Thyroid gland (tissue), 4 donors: ENCODE measurements around the gene FGGY.

Source experiments
- POLR2A ChIP-seq, 2 donors: fragments of 450-650 bp; IDR thresholded peaks; one replicate each; pipeline ENCODE4 v1.6.1; 2017; ENCODE audit warnings: antibody characterized with exemption in 2 of 2, mild to moderate bottlenecking in 2 of 2, moderate library complexity in 1 of 2
- TF ChIP-seq, protein P1 (sequence below), 6 experiments: fragments of 200-600 bp in 3 of 6; fragments of 450-650 bp in 3 of 6; sonication (generic) in 3 of 6; IDR thresholded peaks; one replicate each; pipeline ENCODE4 v1.5.1; 2016 to 2019; ENCODE audit warnings: antibody characterized with exemption in 6 of 6, mild to moderate bottlenecking in 2 of 6, inconsistent platforms in 1 of 6, moderate library complexity in 1 of 6

DNA sequence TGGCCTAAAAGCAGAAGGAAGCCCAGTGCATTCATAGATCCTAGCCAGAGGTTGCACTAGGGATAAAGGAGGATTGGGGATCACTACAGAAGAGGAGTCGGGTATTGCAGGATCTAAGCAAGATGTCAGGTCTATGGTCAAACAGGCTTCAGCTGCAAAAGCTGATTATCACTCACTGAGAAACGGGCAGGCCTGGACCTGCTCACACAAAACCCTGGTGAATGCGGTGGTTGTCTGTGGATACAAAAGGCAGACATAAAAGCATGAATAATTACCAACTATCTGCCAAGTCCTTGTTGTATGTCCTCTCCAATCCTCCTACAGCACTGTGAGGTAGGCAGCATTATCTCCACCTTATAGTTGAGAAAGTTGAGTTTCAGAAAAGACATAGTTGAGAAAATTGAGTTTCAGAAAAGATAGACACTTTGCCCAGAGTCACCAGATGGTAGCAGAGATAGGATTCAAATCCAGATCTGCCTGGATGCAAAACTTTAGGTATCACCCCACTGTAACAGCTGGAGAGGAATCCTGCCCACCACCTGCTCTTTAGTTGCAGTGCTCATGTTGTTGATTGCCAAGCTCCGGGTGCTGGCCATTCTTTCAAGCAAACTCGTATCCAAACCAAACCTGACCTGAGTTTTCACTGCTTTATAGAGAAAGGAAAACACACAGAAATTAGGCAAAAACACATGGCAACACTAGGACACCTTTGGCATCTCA lies 468.3 kb downstream of the FGGY start:
- TF ChIP-seq, protein P1, sequence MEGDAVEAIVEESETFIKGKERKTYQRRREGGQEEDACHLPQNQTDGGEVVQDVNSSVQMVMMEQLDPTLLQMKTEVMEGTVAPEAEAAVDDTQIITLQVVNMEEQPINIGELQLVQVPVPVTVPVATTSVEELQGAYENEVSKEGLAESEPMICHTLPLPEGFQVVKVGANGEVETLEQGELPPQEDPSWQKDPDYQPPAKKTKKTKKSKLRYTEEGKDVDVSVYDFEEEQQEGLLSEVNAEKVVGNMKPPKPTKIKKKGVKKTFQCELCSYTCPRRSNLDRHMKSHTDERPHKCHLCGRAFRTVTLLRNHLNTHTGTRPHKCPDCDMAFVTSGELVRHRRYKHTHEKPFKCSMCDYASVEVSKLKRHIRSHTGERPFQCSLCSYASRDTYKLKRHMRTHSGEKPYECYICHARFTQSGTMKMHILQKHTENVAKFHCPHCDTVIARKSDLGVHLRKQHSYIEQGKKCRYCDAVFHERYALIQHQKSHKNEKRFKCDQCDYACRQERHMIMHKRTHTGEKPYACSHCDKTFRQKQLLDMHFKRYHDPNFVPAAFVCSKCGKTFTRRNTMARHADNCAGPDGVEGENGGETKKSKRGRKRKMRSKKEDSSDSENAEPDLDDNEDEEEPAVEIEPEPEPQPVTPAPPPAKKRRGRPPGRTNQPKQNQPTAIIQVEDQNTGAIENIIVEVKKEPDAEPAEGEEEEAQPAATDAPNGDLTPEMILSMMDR (IDR thresholded peaks at IDR 0.05), result no peak
- TF ChIP-seq POLR2A (IDR thresholded peaks at IDR 0.05), result no peak
